Mucosa of rectum (tissue), 2 donors: Measurements from ENCODE around the gene COL4A2.
"Not testable (repeated sequence)": the region's sequence is repeated elsewhere in the genome, so short reads cannot be mapped to it uniquely, and the experiment has no call there.

Experiments
- H3K27ac ChIP-seq, 2 donors: one replicate each; pipeline ENCODE4 v1.7.0; 2013; ENCODE audit warnings: inconsistent platforms in 2 of 2, low read depth in 2 of 2, low read length in 2 of 2
- H3K27me3 ChIP-seq, 2 donors: one replicate each; pipeline ENCODE4 v1.7.0; 2013; ENCODE audit warnings: low read length in 2 of 2; ENCODE audit not compliant: control insufficient read depth in 2 of 2, insufficient read depth in 2 of 2
- H3K36me3 ChIP-seq, 2 donors: one replicate each; pipeline ENCODE4 v1.7.0; 2013; ENCODE audit warnings: low read length in 2 of 2; ENCODE audit not compliant: control insufficient read depth in 2 of 2, insufficient read depth in 2 of 2
- H3K4me1 ChIP-seq, 2 donors: one replicate each; pipeline ENCODE4 v1.7.0; 2013; ENCODE audit warnings: low read length in 2 of 2, mild to moderate bottlenecking in 1 of 2; ENCODE audit not compliant: control insufficient read depth in 2 of 2, insufficient read depth in 2 of 2
- H3K4me3 ChIP-seq, 2 donors: one replicate each; pipeline ENCODE4 v1.7.0; 2013; ENCODE audit warnings: low read length in 2 of 2
- H3K9ac ChIP-seq, 2 donors: one replicate each; pipeline ENCODE4 v1.7.0; 2013; ENCODE audit warnings: low read length in 2 of 2, low read depth in 1 of 2, mild to moderate bottlenecking in 1 of 2
- H3K9me3 ChIP-seq, 2 donors: one replicate each; pipeline ENCODE4 v1.7.0; 2013; ENCODE audit warnings: low read length in 2 of 2; ENCODE audit not compliant: control insufficient read depth in 2 of 2
- donor health status: healthy.
- donor health status: Normal muscosa, but diverticular disease.

Gene COL4A2

GRCh38 chr13:110450016-110450900, 143.2 kb downstream of the COL4A2 start:
- H3K36me3 ChIP-seq: no peaks in the 10 kb centered on the region
- no peaks in the 10 kb centered on the region for H3K4me1 ChIP-seq
- H3K27ac ChIP-seq: no peak overlapping the region

GRCh38 chr13:110450941-110451730, 144.1 kb downstream of the COL4A2 start:
- no peak overlapping the region for H3K9ac ChIP-seq
- no peaks in the 10 kb centered on the region for H3K36me3 ChIP-seq
- H3K27me3 ChIP-seq: no peaks in the 10 kb centered on the region
- no peak overlapping the region for H3K4me3 ChIP-seq
- H3K9me3 ChIP-seq: no peaks in the 10 kb centered on the region
- no peak overlapping the region for H3K27ac ChIP-seq
- no peaks in the 10 kb centered on the region for H3K4me1 ChIP-seq

More at GRCh38 chr13:110450016-110450900, 143.2 kb downstream of the COL4A2 start:
- Histone ChIP-seq H3K9ac (no peak overlapping the region), H3K27me3 (no peaks in the 10 kb centered on the region), H3K4me3 (no peak overlapping the region), H3K9me3 (no peaks in the 10 kb centered on the region)

- H3K4me1 ChIP-seq, H3K27me3 ChIP-seq, H3K9ac ChIP-seq, H3K9me3 ChIP-seq, H3K4me3 ChIP-seq, H3K27ac ChIP-seq, H3K36me3 ChIP-seq: not testable (repeated sequence)
Observed at GRCh38 chr13:110453091-110453490, 146.0 kb downstream of the COL4A2 start.

GRCh38 chr13:110453797-110454196, 146.7 kb downstream of the COL4A2 start:
- no peak overlapping the region for H3K27ac ChIP-seq
- no peaks in the 10 kb centered on the region for H3K36me3 ChIP-seq
- H3K9ac ChIP-seq: no peak overlapping the region
- H3K4me3 ChIP-seq: no peak overlapping the region
- no peaks in the 10 kb centered on the region for H3K9me3 ChIP-seq
- no peaks in the 10 kb centered on the region for H3K4me1 ChIP-seq
- no peaks in the 10 kb centered on the region for H3K27me3 ChIP-seq

GRCh38 chr13:110454227-110454859, 147.3 kb downstream of the COL4A2 start:
- Histone ChIP-seq H3K27ac (no peak overlapping the region), H3K4me1 (no peaks in the 10 kb centered on the region), H3K9me3 (no peaks in the 10 kb centered on the region), H3K27me3 (no peaks in the 10 kb centered on the region), H3K4me3 (no peak overlapping the region), H3K9ac (no peak overlapping the region), H3K36me3 (no peaks in the 10 kb centered on the region)

GRCh38 chr13:110454956-110455355, 147.9 kb downstream of the COL4A2 start:
- H3K27me3 ChIP-seq: no peaks in the 10 kb centered on the region
- H3K4me3 ChIP-seq: no peak overlapping the region
- no peaks in the 10 kb centered on the region for H3K9me3 ChIP-seq
- H3K27ac ChIP-seq: no peak overlapping the region
- no peaks in the 10 kb centered on the region for H3K4me1 ChIP-seq
- H3K9ac ChIP-seq: no peak overlapping the region
- no peaks in the 10 kb centered on the region for H3K36me3 ChIP-seq

GRCh38 chr13:110455444-110455843, 148.4 kb downstream of the COL4A2 start:
- H3K4me1 ChIP-seq: no peaks in the 10 kb centered on the region
- no peak overlapping the region for H3K9ac ChIP-seq
- no peak overlapping the region for H3K27ac ChIP-seq
- H3K36me3 ChIP-seq: no peaks in the 10 kb centered on the region
- H3K4me3 ChIP-seq: no peak overlapping the region
- H3K27me3 ChIP-seq: no peaks in the 10 kb centered on the region
- no peaks in the 10 kb centered on the region for H3K9me3 ChIP-seq

- H3K36me3 ChIP-seq: no peaks in the 10 kb centered on the region
- H3K27me3 ChIP-seq: no peaks in the 10 kb centered on the region
- no peaks in the 10 kb centered on the region for H3K4me1 ChIP-seq
- H3K9me3 ChIP-seq: no peaks in the 10 kb centered on the region
- no peak overlapping the region for H3K4me3 ChIP-seq
- no peak overlapping the region for H3K27ac ChIP-seq
- H3K9ac ChIP-seq: no peak overlapping the region
Observed at GRCh38 chr13:110455941-110456340, 148.9 kb downstream of the COL4A2 start.

GRCh38 chr13:110456550-110456949, 149.5 kb downstream of the COL4A2 start:
- H3K36me3 ChIP-seq: no peaks in the 10 kb centered on the region
- H3K4me3 ChIP-seq: no peak overlapping the region
- no peaks in the 10 kb centered on the region for H3K27me3 ChIP-seq
- no peaks in the 10 kb centered on the region for H3K9me3 ChIP-seq
- no peaks in the 10 kb centered on the region for H3K4me1 ChIP-seq
- no peak overlapping the region for H3K9ac ChIP-seq
- no peak overlapping the region for H3K27ac ChIP-seq

GRCh38 chr13:110457361-110457760, 150.3 kb downstream of the COL4A2 start:
- H3K27ac ChIP-seq: no peak overlapping the region
- H3K27me3 ChIP-seq: no peaks in the 10 kb centered on the region
- no peaks in the 10 kb centered on the region for H3K4me1 ChIP-seq
- no peaks in the 10 kb centered on the region for H3K9me3 ChIP-seq
- peaks cover 0 to 4% of the 10 kb centered on the region in 2 donors for H3K36me3 ChIP-seq
- no peak overlapping the region for H3K9ac ChIP-seq
- H3K4me3 ChIP-seq: no peak overlapping the region
